ENCODE data around the gene ERBB4. TPM values are rescaled to one million over a fixed set of nuclear protein-coding genes. Genes with fewer than 3 reads are reported as not detected.
"Not testable (repeated sequence)": the region's sequence is repeated elsewhere in the genome, so short reads cannot be mapped to it uniquely, and the experiment has no call there.

Gene ERBB4
- total RNA-seq, 1 donor from 2014 or later = 0.36 TPM

DNA sequence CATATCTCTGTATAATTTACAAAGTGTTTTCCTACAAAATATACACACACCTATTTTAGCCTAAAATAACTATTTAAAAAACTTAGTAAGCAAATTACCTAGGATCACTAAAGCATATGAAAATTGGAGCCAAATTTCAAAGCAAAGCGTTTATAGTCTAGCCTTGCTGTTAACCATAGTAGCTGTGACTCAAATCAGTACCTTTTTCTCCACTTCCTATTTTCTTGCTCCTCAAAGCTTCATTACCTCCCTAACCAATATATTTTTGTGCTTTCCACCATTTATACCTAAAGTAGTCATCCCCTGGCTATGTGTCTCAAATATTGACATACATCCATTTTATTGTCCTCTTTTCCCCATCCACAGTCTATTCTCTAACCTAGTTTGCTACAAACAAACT lies 73.1 kb downstream of the ERBB4 start:
- TF ChIP-seq, protein P1, sequence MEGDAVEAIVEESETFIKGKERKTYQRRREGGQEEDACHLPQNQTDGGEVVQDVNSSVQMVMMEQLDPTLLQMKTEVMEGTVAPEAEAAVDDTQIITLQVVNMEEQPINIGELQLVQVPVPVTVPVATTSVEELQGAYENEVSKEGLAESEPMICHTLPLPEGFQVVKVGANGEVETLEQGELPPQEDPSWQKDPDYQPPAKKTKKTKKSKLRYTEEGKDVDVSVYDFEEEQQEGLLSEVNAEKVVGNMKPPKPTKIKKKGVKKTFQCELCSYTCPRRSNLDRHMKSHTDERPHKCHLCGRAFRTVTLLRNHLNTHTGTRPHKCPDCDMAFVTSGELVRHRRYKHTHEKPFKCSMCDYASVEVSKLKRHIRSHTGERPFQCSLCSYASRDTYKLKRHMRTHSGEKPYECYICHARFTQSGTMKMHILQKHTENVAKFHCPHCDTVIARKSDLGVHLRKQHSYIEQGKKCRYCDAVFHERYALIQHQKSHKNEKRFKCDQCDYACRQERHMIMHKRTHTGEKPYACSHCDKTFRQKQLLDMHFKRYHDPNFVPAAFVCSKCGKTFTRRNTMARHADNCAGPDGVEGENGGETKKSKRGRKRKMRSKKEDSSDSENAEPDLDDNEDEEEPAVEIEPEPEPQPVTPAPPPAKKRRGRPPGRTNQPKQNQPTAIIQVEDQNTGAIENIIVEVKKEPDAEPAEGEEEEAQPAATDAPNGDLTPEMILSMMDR (IDR thresholded peaks at IDR 0.05; ENCODE audit: unreplicated experiment) = no peak
- Mint-ChIP-seq H3K27ac (ENCODE audit: unreplicated experiment) (no peak overlapping the region), H3K9me3 (ENCODE audit: unreplicated experiment) (no peaks in the 10 kb centered on the region), H3K27me3 (ENCODE audit: unreplicated experiment) (peaks cover 3% of the 10 kb centered on the region), H3K36me3 (ENCODE audit: low read depth, unreplicated experiment) (no peaks in the 10 kb centered on the region), H3K4me1 (ENCODE audit: unreplicated experiment) (no peaks in the 10 kb centered on the region), H3K4me3 (ENCODE audit: unreplicated experiment) (no peak overlapping the region)
- no peak for DNase-seq (ENCODE audit: low spot score)

DNA sequence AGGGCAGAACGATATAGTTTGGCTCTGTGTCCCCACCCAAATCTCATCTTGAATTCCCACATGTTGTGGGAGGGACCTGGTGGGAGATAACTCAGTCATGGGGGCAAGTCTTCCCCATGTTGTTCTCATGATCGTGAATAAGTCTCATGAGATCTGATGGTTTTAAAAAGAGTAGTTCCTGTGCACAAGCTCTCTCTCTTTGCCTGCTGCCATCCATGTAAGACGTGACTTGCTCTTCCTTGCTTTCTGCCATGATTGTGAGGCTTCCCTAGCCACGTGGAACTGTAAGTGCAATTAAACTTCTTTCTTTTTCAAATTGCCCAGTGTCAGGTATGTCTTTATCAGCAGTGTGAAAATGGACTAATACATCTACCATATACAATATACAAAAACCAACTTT lies 76.9 kb downstream of the ERBB4 start:
- H3K36me3 Mint-ChIP-seq (ENCODE audit: low read depth, unreplicated experiment); H3K27ac Mint-ChIP-seq (ENCODE audit: unreplicated experiment); H3K27me3 Mint-ChIP-seq (ENCODE audit: unreplicated experiment); H3K4me3 Mint-ChIP-seq (ENCODE audit: unreplicated experiment); H3K9me3 Mint-ChIP-seq (ENCODE audit: unreplicated experiment); H3K4me1 Mint-ChIP-seq (ENCODE audit: unreplicated experiment); DNase-seq (ENCODE audit: low spot score): not testable (repeated sequence)

DNA sequence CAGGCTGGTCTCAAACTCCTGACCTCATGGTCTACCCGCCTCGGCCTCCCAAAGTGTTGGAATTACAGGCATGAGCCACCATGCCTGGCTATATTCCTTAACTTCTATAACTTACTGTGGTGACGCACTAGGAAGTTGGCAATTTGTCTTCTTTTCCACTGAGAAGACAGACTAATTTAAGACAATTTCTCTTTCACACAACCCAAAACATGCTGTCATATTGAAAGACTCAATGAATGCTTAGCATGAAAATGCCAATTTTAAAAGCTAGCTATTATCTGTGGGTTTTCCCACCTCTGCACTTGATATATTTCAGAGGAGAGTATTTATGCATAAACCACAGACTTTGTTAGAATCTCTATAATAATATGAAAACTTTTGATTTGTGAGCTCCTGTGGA lies 84.5 kb downstream of the ERBB4 start:
- no peaks in the 10 kb centered on the region for H3K36me3 Mint-ChIP-seq (ENCODE audit: low read depth, unreplicated experiment)
- H3K27ac Mint-ChIP-seq (ENCODE audit: unreplicated experiment) = no peak overlapping the region
- TF ChIP-seq, protein P1 (IDR thresholded peaks at IDR 0.05; ENCODE audit: unreplicated experiment) = no peak
- H3K9me3 Mint-ChIP-seq (ENCODE audit: unreplicated experiment) = no peaks in the 10 kb centered on the region
- no peaks in the 10 kb centered on the region for H3K4me1 Mint-ChIP-seq (ENCODE audit: unreplicated experiment)
- peaks cover 1% of the 10 kb centered on the region for H3K27me3 Mint-ChIP-seq (ENCODE audit: unreplicated experiment)
- no peak overlapping the region for H3K4me3 Mint-ChIP-seq (ENCODE audit: unreplicated experiment)
- DNase-seq (ENCODE audit: low spot score) = no peak

DNA sequence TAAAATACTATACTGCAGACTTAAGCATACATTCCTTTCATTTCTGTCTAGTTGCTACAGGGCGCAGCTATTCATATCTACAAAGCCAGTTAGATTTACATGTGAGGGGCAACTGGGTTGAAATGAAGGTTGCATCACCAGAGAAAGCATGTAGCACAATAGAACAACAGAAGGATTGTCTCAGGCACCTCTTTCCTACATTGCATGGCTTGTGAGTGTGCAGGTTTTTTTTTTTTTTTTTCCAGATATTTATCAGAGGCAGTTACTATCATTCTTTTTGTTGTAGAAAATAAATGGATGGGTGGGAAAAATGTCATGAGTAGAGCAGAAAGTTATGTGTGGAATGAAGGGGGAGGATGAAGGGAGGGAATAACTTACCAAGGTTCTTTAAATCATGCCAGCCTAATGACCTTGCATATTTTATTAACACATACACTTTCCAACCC lies 86.8 kb downstream of the ERBB4 start:
- no peak overlapping the region for H3K27ac Mint-ChIP-seq (ENCODE audit: unreplicated experiment)

DNA sequence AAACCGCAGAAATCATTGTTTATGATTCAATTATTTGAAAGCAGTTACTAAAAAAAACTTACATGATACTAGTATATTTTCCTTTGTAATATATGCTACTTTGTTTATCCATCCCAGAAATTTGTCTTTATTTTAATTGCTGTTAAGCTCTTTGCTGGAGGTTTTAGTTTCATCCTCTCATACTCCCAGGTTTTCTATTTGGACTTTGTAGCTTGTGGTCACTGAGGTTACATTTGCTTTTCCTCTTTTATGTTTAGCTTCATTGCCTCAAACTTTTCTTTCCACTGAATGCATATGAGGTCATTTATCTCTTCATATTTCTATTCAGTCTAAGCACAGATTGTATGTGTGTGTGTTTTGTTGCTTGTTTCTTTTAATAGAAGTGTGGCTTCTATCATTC lies 89.9 kb downstream of the ERBB4 start:
- Mint-ChIP-seq H3K36me3 (ENCODE audit: low read depth, unreplicated experiment) (no peaks in the 10 kb centered on the region), H3K27ac (ENCODE audit: unreplicated experiment) (no peak overlapping the region), H3K4me3 (ENCODE audit: unreplicated experiment) (no peak overlapping the region), H3K27me3 (ENCODE audit: unreplicated experiment) (peaks cover 1% of the 10 kb centered on the region), H3K4me1 (ENCODE audit: unreplicated experiment) (no peaks in the 10 kb centered on the region), H3K9me3 (ENCODE audit: unreplicated experiment) (no peaks in the 10 kb centered on the region)
- DNase-seq (ENCODE audit: low spot score) = no peak
- TF ChIP-seq, protein P1 (IDR thresholded peaks at IDR 0.05; ENCODE audit: unreplicated experiment) = no peak

More for the DNA sequence above, 86.8 kb downstream of the ERBB4 start:
- TF ChIP-seq, protein P1 (IDR thresholded peaks at IDR 0.05; ENCODE audit: unreplicated experiment) = no peak
- Mint-ChIP-seq H3K4me3 (ENCODE audit: unreplicated experiment) (no peak overlapping the region), H3K27me3 (ENCODE audit: unreplicated experiment) (peaks cover 1% of the 10 kb centered on the region), H3K9me3 (ENCODE audit: unreplicated experiment) (no peaks in the 10 kb centered on the region), H3K36me3 (ENCODE audit: low read depth, unreplicated experiment) (no peaks in the 10 kb centered on the region), H3K4me1 (ENCODE audit: unreplicated experiment) (no peaks in the 10 kb centered on the region)
- DNase-seq (ENCODE audit: low spot score) = no peak

DNA sequence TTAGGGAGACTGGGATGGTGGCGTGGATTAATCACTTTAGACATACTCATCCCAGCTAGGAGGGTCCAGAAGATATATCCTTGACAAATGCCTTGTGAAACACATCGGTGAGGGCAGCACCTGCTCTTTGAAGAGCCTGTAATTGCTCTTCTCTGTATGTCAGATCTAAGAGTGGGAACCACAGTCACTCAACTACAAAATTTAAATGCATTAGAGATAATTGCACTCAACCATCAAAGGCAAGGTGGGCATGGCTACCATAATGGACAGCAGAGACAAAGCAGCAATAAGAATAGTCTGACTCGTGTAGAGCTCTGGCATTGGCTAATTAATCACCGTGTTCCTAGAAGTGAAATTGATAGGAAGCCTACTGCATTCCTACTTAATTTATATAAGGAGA lies 96.8 kb downstream of the ERBB4 start:
- TF ChIP-seq, protein P1 (IDR thresholded peaks at IDR 0.05; ENCODE audit: unreplicated experiment) = no peak
- Mint-ChIP-seq H3K27ac (ENCODE audit: unreplicated experiment) (no peak overlapping the region), H3K4me3 (ENCODE audit: unreplicated experiment) (no peak overlapping the region), H3K27me3 (ENCODE audit: unreplicated experiment) (no peaks in the 10 kb centered on the region), H3K4me1 (ENCODE audit: unreplicated experiment) (no peaks in the 10 kb centered on the region), H3K9me3 (ENCODE audit: unreplicated experiment) (peaks cover 7% of the 10 kb centered on the region), H3K36me3 (ENCODE audit: low read depth, unreplicated experiment) (peaks cover 14% of the 10 kb centered on the region)
- no peak for DNase-seq (ENCODE audit: low spot score)
